Measurements from ENCODE around the gene TTC9. TPM values are rescaled to one million over a fixed set of nuclear protein-coding genes. Genes with fewer than 3 reads are reported as not detected.

TTC9 gene
- total and polyA plus RNA-seq, 2 donors, result 0.96 to 1.7 TPM

DNA sequence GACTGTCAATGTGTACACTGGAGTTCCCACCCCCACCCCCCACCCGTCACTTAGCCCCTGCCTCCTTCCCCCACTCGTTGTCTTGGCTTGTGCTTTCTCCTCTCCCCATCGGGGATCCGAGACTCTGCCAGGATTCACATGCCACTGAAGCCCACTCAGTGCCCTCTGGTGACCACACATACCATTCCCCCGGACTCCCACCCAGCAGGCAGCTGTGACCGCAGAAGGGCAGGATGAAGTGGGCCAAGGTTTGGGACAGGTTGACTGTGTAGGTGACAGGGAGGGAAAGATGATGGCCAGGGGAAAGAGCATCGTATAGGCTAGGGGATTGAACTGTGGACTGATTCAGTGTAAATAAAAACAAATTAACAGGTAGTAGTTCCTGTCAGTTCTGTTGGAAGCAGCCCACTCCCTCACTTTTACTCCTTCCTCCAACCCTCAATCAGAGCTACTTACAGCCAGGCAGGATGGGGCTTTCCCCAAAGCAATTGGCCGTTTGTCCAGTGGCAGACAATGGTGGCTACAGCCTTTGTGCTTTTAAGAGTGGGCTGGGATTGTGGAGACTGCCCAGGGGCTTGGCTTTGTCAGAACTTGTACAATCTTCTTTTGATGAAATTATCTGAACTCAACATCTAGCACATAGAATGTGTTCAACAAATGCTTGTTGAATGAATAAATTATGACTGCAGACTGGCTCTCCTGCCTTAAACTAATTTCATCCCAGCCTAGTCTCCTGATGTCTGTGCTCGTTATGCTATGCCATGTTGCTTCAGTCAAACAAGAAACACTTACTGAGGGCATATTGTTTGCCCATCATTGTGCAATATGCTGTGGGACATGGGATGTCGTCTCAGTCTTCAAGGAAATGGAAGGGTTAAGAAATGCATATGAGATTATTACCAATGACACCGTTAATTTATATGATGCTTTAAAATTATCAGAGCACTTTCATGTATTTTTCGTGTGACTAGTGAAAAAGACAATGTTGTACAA lies 30.2 kb downstream of the TTC9 start:
- DNase-seq (ENCODE audit: extremely low spot score), result no peak
- Histone ChIP-seq H3K4me3 (ENCODE audit: low read depth, low read length) (no peak overlapping the region), H3K27ac (ENCODE audit: low read depth) (no peak overlapping the region), H3K4me1 (ENCODE audit: insufficient read depth) (no peaks in the 10 kb centered on the region), H3K36me3 (ENCODE audit: insufficient read depth) (no peaks in the 10 kb centered on the region)
- 76% methylated on average over 12 of the region's 12 CpGs for WGBS

DNA sequence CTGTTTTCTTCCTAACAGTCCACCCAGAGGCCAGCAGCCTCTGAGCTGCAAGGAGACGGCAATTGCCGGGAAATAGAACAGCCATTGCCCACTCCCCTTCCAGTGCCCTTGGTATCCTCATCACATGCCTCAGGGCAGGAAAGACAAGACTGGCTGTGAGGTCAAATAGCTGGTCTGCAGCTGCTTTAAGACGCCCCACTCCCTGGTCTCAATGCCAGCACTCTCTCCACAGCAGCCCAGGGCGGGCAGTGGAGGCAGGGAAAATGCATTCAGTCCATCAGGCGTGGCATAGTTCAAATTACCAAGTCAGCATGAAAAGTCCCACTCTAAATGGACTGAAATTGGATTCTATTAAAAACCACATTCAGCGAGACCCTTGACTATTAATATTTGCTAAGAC lies 35.6 kb downstream of the TTC9 start:
- 88% methylated on average over 6 of the region's 6 CpGs for WGBS
- no peaks in the 10 kb centered on the region for H3K36me3 ChIP-seq (ENCODE audit: insufficient read depth)
- no peaks in the 10 kb centered on the region for H3K4me1 ChIP-seq (ENCODE audit: insufficient read depth)
- no peak overlapping the region for H3K4me3 ChIP-seq (ENCODE audit: low read depth, low read length)
- DNase-seq (ENCODE audit: extremely low spot score), result no peak
- no peak overlapping the region for H3K27ac ChIP-seq (ENCODE audit: low read depth)

GRCh38 chr14:70680748-70681147 lies 39.0 kb downstream of the TTC9 start:
- Histone ChIP-seq H3K4me3 (ENCODE audit: low read depth, low read length) (no peak overlapping the region), H3K4me1 (ENCODE audit: insufficient read depth) (no peaks in the 10 kb centered on the region), H3K27ac (ENCODE audit: low read depth) (no peak overlapping the region), H3K36me3 (ENCODE audit: insufficient read depth) (no peaks in the 10 kb centered on the region)
- WGBS, result 97% methylated on average over 2 of the region's 2 CpGs
- no peak for DNase-seq (ENCODE audit: extremely low spot score)

DNA sequence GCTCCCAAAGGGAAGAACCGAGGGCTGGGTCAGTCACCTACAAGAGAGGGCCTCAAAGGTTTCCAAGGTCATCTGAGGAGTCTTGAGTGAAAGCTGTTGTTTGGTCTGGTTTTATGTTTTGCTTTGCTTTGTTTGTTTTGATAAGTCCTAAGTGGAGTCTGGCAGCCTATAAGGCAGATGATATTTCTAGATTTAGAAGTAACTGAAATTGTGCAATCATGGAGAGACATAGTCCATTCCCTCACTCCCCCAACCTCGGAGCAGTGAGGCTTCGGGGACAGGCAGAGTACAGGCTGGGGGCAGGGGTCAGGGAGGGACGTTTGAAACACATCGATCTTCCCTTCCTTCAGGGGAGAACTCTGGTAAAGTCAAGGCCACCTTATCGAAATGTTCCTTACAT lies 42.3 kb downstream of the TTC9 start:
- no peak for DNase-seq (ENCODE audit: extremely low spot score)
- Histone ChIP-seq H3K4me1 (ENCODE audit: insufficient read depth) (no peaks in the 10 kb centered on the region), H3K36me3 (ENCODE audit: insufficient read depth) (no peaks in the 10 kb centered on the region), H3K27ac (ENCODE audit: low read depth) (no peak overlapping the region), H3K4me3 (ENCODE audit: low read depth, low read length) (no peak overlapping the region)
- WGBS, result 55% methylated on average over 6 of the region's 6 CpGs

GRCh38 chr14:70685474-70686197 lies 43.9 kb downstream of the TTC9 start:
- no peak for DNase-seq (ENCODE audit: extremely low spot score)
- WGBS, result 72% methylated on average over 7 of the region's 7 CpGs
- no peak overlapping the region for H3K4me3 ChIP-seq (ENCODE audit: low read depth, low read length)
- H3K4me1 ChIP-seq (ENCODE audit: insufficient read depth), result no peaks in the 10 kb centered on the region
- H3K27ac ChIP-seq (ENCODE audit: low read depth), result no peak overlapping the region
- H3K36me3 ChIP-seq (ENCODE audit: insufficient read depth), result no peaks in the 10 kb centered on the region

- no peak for DNase-seq (ENCODE audit: extremely low spot score)
- 87% methylated on average over 10 of the region's 10 CpGs for WGBS
- Histone ChIP-seq H3K36me3 (ENCODE audit: insufficient read depth) (no peaks in the 10 kb centered on the region), H3K4me1 (ENCODE audit: insufficient read depth) (no peaks in the 10 kb centered on the region), H3K27ac (ENCODE audit: low read depth) (no peak overlapping the region), H3K4me3 (ENCODE audit: low read depth, low read length) (no peak overlapping the region)
These were observed 50.5 kb downstream of the TTC9 start for GRCh38 chr14:70692210-70692609.

DNA sequence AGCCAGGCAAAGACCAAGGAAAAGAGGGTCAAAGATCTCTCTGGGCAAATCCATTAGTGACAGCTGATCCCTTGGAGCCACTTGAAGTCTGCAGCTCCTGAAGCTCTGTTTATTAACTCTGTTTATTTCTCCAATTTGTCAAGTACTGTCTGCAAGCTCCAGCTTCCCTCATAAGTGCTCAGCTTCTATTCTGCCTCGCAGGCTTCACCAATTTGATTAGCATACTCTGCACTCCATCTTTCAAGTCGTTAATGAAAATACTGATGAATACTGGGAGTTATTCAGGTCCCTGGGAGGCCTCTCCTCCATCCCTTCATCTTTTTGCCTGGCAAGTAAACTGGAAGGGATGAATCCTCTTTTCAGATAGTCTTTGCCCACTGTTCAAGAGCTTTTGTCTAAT lies 54.3 kb downstream of the TTC9 start:
- H3K4me3 ChIP-seq (ENCODE audit: low read depth, low read length), result no peak overlapping the region
- no peak for DNase-seq (ENCODE audit: extremely low spot score)
- H3K27ac ChIP-seq (ENCODE audit: low read depth), result no peak overlapping the region
- no peaks in the 10 kb centered on the region for H3K4me1 ChIP-seq (ENCODE audit: insufficient read depth)
- WGBS, result 48% methylated on average over 2 of the region's 2 CpGs
- no peaks in the 10 kb centered on the region for H3K36me3 ChIP-seq (ENCODE audit: insufficient read depth)

GRCh38 chr14:70697701-70698100 lies 56.0 kb downstream of the TTC9 start:
- WGBS, result 65% methylated on average over 2 of the region's 2 CpGs
- no peak overlapping the region for H3K4me3 ChIP-seq (ENCODE audit: low read depth, low read length)
- H3K27ac ChIP-seq (ENCODE audit: low read depth), result no peak overlapping the region
- H3K36me3 ChIP-seq (ENCODE audit: insufficient read depth), result no peaks in the 10 kb centered on the region
- H3K4me1 ChIP-seq (ENCODE audit: insufficient read depth), result no peaks in the 10 kb centered on the region
- no peak for DNase-seq (ENCODE audit: extremely low spot score)

- Histone ChIP-seq H3K27ac (ENCODE audit: low read depth) (no peak overlapping the region), H3K36me3 (ENCODE audit: insufficient read depth) (no peaks in the 10 kb centered on the region), H3K4me1 (ENCODE audit: insufficient read depth) (no peaks in the 10 kb centered on the region), H3K4me3 (ENCODE audit: low read depth, low read length) (no peak overlapping the region)
- 84% methylated on average over 3 of the region's 3 CpGs for WGBS
- no peak for DNase-seq (ENCODE audit: extremely low spot score)
These were observed 56.6 kb downstream of the TTC9 start for GRCh38 chr14:70698288-70698687.

DNA sequence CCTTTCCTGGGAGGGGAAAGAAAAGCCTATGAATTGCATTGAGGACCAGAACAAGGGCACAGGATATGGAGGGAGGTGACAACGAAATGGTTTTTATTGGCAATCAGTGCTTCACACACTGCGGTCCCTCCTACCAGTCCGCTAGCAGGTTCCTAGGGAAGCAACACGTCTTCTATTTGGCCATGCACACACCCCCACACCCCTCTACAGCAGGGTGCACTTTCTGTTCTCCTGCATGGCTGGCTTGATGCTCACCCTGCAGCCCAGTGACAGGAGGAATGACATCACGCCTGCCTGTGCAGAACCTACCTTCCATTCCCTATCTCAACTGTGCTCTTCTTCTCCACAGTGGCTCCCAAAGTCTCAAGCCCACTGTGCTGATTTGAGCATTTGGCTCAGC lies 57.9 kb downstream of the TTC9 start:
- Histone ChIP-seq H3K36me3 (ENCODE audit: insufficient read depth) (no peaks in the 10 kb centered on the region), H3K4me3 (ENCODE audit: low read depth, low read length) (no peak overlapping the region), H3K27ac (ENCODE audit: low read depth) (no peak overlapping the region), H3K4me1 (ENCODE audit: insufficient read depth) (no peaks in the 10 kb centered on the region)
- 77% methylated on average over 5 of the region's 5 CpGs for WGBS
- DNase-seq (ENCODE audit: extremely low spot score), result no peak

- WGBS, result 78% methylated on average over 4 of the region's 4 CpGs
- Histone ChIP-seq H3K36me3 (ENCODE audit: insufficient read depth) (no peaks in the 10 kb centered on the region), H3K4me1 (ENCODE audit: insufficient read depth) (no peaks in the 10 kb centered on the region), H3K27ac (ENCODE audit: low read depth) (no peak overlapping the region), H3K4me3 (ENCODE audit: low read depth, low read length) (no peak overlapping the region)
- DNase-seq (ENCODE audit: extremely low spot score), result no peak
These were observed 59.4 kb downstream of the TTC9 start for GRCh38 chr14:70700955-70701585.

DNA sequence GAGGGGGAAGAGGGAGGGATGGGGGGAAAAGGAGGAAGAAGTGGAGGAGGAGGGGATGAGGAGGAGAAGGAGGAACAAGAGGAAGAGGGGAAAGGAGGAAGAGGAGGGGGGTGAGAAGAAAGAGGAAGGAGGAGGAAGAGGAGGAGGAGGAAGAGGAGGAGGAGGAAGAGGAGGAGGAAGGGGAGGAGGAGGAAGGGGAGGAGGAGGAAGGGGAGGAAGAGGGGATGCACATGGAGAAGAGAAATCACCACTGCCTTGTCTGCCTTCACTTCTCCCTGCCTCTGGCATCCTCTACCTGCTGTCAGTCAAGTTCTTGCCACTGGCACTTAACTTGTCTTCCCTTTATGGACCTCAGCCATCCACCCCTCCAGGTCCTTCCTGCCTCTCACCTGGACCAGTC lies 59.9 kb downstream of the TTC9 start:
- DNase-seq (ENCODE audit: extremely low spot score), result no peak
- H3K4me1 ChIP-seq (ENCODE audit: insufficient read depth), result no peaks in the 10 kb centered on the region
- H3K36me3 ChIP-seq (ENCODE audit: insufficient read depth), result no peaks in the 10 kb centered on the region
- no peak overlapping the region for H3K27ac ChIP-seq (ENCODE audit: low read depth)
- no peak overlapping the region for H3K4me3 ChIP-seq (ENCODE audit: low read depth, low read length)

GRCh38 chr14:70702161-70702560 lies 60.4 kb downstream of the TTC9 start:
- Histone ChIP-seq H3K36me3 (ENCODE audit: insufficient read depth) (no peaks in the 10 kb centered on the region), H3K4me1 (ENCODE audit: insufficient read depth) (no peaks in the 10 kb centered on the region), H3K27ac (ENCODE audit: low read depth) (no peak overlapping the region), H3K4me3 (ENCODE audit: low read depth, low read length) (no peak overlapping the region)
- 83% methylated on average over 3 of the region's 3 CpGs for whole genome bisulfite sequencing
- no peak for DNase-seq (ENCODE audit: extremely low spot score)

Measured in urinary bladder (tissue), 4 donors.